ENCODE results near the gene CTBP2.
"Not testable (repeated sequence)": the region's sequence is repeated elsewhere in the genome, so short reads cannot be mapped to it uniquely, and the experiment has no call there.

CTBP2 gene

GRCh38 chr10:125087191-125087896 is 73.0 kb downstream of the CTBP2 start:
- no peak for DNase-seq (ENCODE audit: low read depth)

GRCh38 chr10:125086691-125087090 is 73.7 kb downstream of the CTBP2 start:
- no peak for DNase-seq (ENCODE audit: low read depth)

DNA sequence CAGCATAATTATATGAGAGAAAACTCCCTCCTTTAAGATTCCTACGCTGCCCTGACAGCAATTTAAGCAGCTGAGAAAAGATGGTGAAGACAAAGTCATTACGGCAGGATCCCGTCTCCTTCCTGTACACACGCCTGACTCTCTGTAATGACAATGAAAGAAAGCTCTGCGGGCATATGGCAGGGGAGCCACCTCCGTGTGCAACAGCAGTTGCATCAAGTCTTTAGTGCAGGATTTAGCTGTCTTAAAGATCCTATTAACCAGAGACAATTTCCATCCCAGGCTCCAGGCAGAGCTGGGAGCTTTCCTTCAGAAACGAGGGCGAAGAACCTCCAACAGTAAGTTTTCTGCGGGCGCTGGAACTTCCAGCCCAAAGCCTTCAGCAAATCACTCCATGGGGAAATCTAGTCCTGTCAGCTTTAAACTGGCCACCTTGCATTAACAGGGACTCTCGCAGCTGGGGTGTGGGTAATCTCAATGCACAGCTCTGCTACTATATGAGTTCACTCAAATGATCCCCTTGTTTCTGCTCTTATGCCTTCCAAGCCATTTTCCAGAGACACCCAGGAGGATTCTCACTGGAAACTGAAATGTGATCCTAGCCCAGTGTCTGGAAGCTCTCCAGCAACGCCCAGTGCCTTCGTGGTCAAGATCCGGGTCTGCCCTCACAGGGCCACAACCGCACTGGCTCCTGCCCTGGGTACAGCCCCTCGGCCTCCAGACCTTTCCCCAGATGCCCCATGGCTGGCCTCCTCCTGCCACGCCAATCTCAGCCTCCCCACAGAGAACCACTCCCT is 74.9 kb downstream of the CTBP2 start:
- no peak for DNase-seq (ENCODE audit: low read depth)

DNA sequence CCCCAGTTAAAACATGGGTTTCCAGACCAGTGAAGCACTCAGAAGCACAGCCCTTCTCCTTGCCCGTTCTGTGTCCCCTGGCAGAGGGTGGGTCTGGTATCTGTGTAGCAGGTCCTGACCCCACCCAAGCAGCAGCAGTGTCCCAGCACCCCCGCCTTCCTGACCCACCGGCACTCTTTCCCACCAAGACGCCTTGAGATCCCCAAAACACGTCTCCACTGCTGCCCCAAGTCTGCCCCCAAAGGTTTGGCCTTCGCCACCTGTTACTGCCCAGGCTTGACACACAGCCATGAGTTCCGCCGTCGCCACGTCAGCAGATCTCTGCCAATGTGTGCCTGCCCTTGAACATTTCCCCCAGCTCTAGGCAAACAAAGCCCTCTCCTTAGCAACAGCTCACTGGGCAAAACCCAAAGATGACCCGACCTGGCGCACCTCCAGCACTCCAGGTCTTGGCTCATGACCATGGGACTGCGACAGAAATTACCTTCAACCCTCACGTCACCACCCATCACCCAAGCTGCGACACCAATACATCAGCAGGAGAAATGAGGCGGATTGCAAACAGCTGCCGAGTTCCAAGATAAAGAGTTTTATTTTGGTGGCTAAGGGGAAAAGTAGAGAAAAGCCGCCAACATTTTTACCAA is 75.6 kb downstream of the CTBP2 start:
- no peak for DNase-seq (ENCODE audit: low read depth)

- peak; percentile 73 for DNase-seq (ENCODE audit: low read depth)
Measured at GRCh38 chr10:125084191-125084613, 76.2 kb downstream of the CTBP2 start.

DNA sequence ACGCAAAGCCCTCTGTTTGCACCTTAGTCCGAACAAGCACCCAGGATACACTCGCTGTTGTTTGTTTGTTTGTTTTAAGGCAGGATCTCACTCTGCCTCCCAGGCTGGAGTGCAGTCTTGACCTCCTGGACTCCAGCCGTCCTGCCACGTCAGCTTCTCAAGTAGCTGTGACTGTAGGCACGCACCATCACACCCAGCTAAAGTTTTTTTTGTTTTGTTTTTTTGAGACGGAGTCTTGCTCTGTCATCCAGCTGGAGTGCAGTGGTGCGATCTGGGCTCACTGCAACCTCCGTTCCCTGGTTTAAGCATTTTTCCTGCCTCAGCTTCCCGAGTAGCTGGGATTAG is 76.8 kb downstream of the CTBP2 start:
- DNase-seq (ENCODE audit: low read depth) = no peak

- DNase-seq (ENCODE audit: low read depth) = no peak
Measured at GRCh38 chr10:125082881-125083575, 77.3 kb downstream of the CTBP2 start.

DNA sequence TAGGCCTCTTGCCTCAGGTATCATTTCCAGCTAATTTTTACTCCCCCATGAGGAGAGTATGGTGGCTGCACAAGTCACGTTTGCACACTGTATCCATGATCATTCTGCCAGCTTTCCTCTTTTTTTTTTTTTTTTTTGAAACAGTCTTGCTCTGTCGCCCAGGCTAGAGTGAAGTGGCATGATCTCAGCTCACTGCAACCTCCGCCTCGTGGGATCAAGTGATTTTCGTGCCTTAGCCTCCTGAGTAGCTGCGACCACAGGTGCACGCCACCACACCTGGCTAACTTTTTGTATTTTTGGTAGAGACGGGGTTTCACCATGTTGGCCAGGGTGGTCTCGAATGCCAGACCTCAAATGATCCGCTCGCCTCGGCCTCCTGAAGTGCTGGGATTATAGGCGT is 77.9 kb downstream of the CTBP2 start:
- DNase-seq (ENCODE audit: low read depth) = not testable (repeated sequence)

DNA sequence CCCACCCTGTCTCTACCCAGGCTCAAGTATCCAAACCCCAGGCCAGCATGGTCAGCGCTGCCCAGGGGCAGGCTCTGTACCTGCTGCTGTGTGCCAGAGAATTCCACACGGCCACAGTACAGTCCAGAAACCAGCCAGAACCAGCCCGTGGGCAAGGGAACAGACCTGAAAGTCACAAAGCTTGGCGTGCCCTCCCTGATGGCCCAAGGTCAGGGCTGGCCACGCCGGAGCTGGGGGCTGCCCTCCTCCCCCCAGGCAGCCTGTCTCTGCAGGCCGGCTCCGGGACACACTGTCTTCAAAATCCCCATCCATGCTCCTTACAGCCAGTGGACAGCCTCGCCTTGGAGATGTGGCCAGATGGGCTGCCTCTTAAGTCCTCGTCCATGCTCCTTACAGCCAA is 78.4 kb downstream of the CTBP2 start:
- DNase-seq (ENCODE audit: low read depth) = no peak

GRCh38 chr10:125080984-125081383 is 79.4 kb downstream of the CTBP2 start:
- DNase-seq (ENCODE audit: low read depth) = no peak

GRCh38 chr10:125080296-125080695 is 80.1 kb downstream of the CTBP2 start:
- DNase-seq (ENCODE audit: low read depth) = no peak

GRCh38 chr10:125079091-125079600 is 81.2 kb downstream of the CTBP2 start:
- DNase-seq (ENCODE audit: low read depth) = no peak

DNA sequence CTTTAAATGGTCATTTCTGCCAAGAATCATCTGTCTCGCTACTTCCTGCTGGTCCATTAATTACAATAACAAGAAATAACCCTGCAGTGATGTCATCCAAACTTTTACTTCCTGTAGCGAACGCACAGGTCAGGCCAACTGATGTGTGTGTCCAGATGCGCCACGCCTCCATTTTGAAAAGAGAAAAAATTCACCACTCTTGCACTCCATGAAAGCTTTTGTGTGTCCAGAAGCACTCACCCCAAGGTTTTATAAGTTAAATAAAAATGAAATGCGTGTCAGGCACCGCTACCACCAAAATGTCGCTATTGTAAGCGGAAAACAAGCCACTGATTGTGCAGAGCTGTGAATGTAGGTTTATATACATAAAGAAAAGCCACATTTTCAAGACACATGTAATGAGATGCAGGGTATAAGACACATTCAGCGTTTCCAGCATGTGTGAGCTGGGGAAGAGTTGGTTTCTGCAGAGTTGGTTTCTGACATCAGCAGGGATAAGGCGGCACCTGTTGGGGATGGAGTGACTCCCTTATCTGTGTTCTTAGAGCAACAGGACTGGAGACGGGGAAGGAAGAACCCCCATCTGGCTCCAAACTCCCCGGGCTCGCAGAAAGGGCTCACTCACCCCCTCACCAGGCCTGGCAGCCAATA is 83.3 kb downstream of the CTBP2 start:
- DNase-seq (ENCODE audit: low read depth) = no peak

- DNase-seq (ENCODE audit: low read depth) = no peak
Measured at GRCh38 chr10:125076121-125076825, 84.1 kb downstream of the CTBP2 start.

GRCh38 chr10:125073996-125074395 is 86.4 kb downstream of the CTBP2 start:
- no peak for DNase-seq (ENCODE audit: low read depth)

GRCh38 chr10:125072794-125073193 is 87.6 kb downstream of the CTBP2 start:
- no peak for DNase-seq (ENCODE audit: low read depth)

DNA sequence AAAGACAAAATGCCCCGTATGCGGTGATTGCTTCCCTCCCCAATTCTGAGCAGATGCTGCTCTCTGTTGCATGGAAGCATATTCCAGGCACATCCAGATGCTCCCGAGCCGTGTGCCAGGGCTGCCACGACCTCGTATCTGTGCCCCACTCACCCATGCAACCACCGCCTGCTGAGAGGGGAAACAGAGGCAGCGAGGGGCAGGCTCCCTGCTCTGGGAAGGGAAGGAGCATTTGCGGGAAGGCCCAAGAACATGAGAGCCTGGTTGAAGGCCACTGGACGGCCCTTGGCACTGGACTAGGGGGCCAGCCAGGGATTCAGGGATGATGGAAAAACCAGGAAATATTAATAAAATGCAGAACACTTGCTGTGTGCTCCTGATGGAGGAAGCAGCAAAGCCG is 89.4 kb downstream of the CTBP2 start:
- no peak for DNase-seq (ENCODE audit: low read depth)

DNA sequence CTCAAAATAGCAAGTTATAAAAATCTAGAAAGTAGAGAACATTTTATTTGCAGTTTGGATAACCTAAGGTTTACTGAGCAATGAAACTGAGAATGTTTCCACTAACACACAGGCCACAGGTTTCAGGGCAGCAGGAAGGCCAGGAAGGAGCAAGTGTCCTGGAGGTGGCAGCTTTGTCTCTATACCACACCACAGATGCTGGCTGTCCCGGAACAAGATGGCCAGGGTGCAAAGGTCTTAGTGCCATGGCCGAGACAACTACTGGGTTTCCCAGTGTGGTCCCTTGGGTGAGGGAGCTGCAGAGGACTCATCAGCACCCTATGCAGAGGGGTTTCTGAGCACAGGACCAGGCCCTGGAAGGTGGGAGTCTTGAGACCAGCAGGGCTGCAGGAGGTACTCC is 92.0 kb downstream of the CTBP2 start:
- DNase-seq (ENCODE audit: low read depth) = no peak

DNA sequence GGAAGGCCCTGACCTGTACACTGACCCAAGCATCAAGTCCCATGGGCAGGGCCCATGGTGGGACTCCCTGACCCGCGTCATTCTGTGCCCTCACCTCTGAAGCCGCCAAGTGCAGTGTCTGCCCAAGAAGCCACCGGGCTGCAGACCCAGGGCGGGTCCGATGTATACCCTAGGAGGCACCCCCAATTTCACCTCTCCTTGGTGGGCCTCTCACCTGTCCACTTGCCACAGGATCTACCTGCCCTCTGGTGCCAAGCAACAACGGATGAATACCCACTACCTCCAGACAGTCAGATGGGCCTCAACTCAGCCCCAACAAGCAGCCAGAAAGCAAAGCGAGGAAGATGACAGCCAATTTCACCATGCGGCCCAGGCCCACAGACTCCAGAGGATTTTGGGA is 92.6 kb downstream of the CTBP2 start:
- DNase-seq (ENCODE audit: low read depth) = no peak

GRCh38 chr10:125066764-125067450 is 93.5 kb downstream of the CTBP2 start:
- DNase-seq (ENCODE audit: low read depth) = no peak
